NCI-H2029 (cell line): Measurements from ENCODE around the gene IQGAP1.
"Not testable (repeated sequence)": the region's sequence is repeated elsewhere in the genome, so short reads cannot be mapped to it uniquely, and the experiment has no call there.

ENCODE experiments used
- DNase-seq: peaks from one replicate; lab custom pipeline; 2025; lab: John Stamatoyannopoulos, UW

Gene IQGAP1

GRCh38 chr15:90482124-90483011 lies 94.3 kb downstream of the IQGAP1 start:
- no peak for DNase-seq

- no peak for DNase-seq
Measured at GRCh38 chr15:90483012-90483307, 94.9 kb downstream of the IQGAP1 start.

- DNase-seq = no peak
Measured at GRCh38 chr15:90483637-90484036, 95.6 kb downstream of the IQGAP1 start.

GRCh38 chr15:90487186-90487585 lies 99.1 kb downstream of the IQGAP1 start:
- DNase-seq = no peak

GRCh38 chr15:90489514-90489913 lies 101.5 kb downstream of the IQGAP1 start:
- DNase-seq = no peak

GRCh38 chr15:90489944-90490343 lies 101.9 kb downstream of the IQGAP1 start:
- no peak for DNase-seq

GRCh38 chr15:90493647-90494046 lies 105.6 kb downstream of the IQGAP1 start:
- no peak for DNase-seq

GRCh38 chr15:90495067-90495466 lies 107.0 kb downstream of the IQGAP1 start:
- no peak for DNase-seq

- no peak for DNase-seq
Measured at GRCh38 chr15:90496791-90497190, 108.7 kb downstream of the IQGAP1 start.

GRCh38 chr15:90497376-90497775 lies 109.3 kb downstream of the IQGAP1 start:
- no peak for DNase-seq

- DNase-seq = peak; percentile 62
Measured at GRCh38 chr15:90497912-90498311, 109.9 kb downstream of the IQGAP1 start.

GRCh38 chr15:90500171-90500570 lies 112.1 kb downstream of the IQGAP1 start:
- DNase-seq = no peak

GRCh38 chr15:90501898-90502297 lies 113.9 kb downstream of the IQGAP1 start:
- DNase-seq = no peak

- DNase-seq = not testable (repeated sequence)
Measured at GRCh38 chr15:90510781-90511180, 122.7 kb downstream of the IQGAP1 start.

- not testable (repeated sequence) for DNase-seq
Measured at GRCh38 chr15:90511211-90511618, 123.2 kb downstream of the IQGAP1 start.

- no peak for DNase-seq
Measured at GRCh38 chr15:90512276-90512675, 124.2 kb downstream of the IQGAP1 start.

GRCh38 chr15:90512981-90513380 lies 124.9 kb downstream of the IQGAP1 start:
- DNase-seq = no peak

GRCh38 chr15:90513448-90513847 lies 125.4 kb downstream of the IQGAP1 start:
- no peak for DNase-seq

GRCh38 chr15:90513893-90514292 lies 125.9 kb downstream of the IQGAP1 start:
- DNase-seq = not testable (repeated sequence)

- no peak for DNase-seq
Measured at GRCh38 chr15:90519688-90520087, 131.6 kb downstream of the IQGAP1 start.

GRCh38 chr15:90520365-90520764 lies 132.3 kb downstream of the IQGAP1 start:
- no peak for DNase-seq

GRCh38 chr15:90523373-90523772 lies 135.3 kb downstream of the IQGAP1 start:
- no peak for DNase-seq

GRCh38 chr15:90524018-90524803 lies 136.2 kb downstream of the IQGAP1 start:
- not testable (repeated sequence) for DNase-seq
